Measurements from ENCODE around the gene ADPRHL1. TPM values are rescaled to one million over a fixed set of nuclear protein-coding genes. Genes with fewer than 3 reads are reported as not detected.

The ADPRHL1 gene
- total and polyA plus RNA-seq, 12 donors = 163 to 939 (median 656) TPM

DNA sequence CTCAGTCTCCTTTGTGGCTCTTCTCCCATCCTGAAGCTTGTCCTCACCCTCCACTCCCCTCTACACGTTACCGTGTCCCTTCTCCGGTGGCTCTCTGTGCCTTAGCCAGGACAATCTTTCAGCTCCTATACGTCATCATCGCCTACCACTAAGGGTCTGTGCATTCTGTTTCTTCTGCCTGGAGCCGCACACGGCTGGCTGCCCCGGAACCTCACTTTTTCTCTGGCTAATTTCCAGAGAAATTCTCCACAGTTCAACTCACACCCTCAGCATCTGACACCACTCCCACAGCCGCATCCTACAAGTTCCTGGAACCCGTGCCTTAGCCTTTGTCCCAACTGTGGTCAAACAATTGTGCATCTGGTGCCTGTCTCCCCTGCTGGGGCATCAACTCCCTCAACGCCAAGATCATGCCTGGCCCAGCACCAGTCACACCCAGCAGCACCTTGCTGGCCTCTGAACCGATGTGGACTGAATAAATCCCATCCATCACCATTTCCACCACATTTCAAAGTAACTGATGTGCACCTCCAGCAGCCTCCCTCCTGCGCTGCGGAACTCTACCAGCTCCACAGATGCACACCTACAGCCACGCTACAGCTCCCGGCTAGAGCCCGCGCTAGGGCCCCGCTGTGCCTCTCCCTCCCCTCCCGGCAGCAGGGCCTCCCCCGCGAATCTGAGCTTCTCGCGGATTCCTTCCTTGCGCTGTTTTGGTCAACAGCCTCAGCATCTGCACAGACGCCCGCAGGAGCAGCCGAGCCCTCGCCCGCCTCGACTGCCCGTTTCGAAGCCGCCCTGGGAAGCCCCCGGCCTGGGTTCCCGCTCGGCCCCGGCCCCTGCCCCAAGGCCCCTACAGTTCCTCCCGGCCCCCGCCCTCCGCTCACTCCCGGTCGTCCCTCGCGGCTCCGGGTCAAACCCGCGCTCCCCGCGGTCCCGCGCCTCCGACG, 36.5 kb upstream of the ADPRHL1 start:
- Histone ChIP-seq H3K4me3 (peak overlapping the region; percentile 60 to 98 (median 88)), H3K9me3 (no peaks in the 10 kb centered on the region), H3K27me3 (no peaks in the 10 kb centered on the region), H3K27ac (peak overlapping the region; percentile 79 to 94 (median 92)), H3K36me3 (peaks cover 0 to 8% (median 0%) of the 10 kb centered on the region in 9 donors), H3K4me1 (peaks cover 6 to 86% (median 74%) of the 10 kb centered on the region in 9 donors)
- DNase-seq = peak in 1 of 2 donors; percentile 33
- TF ChIP-seq, protein P1, sequence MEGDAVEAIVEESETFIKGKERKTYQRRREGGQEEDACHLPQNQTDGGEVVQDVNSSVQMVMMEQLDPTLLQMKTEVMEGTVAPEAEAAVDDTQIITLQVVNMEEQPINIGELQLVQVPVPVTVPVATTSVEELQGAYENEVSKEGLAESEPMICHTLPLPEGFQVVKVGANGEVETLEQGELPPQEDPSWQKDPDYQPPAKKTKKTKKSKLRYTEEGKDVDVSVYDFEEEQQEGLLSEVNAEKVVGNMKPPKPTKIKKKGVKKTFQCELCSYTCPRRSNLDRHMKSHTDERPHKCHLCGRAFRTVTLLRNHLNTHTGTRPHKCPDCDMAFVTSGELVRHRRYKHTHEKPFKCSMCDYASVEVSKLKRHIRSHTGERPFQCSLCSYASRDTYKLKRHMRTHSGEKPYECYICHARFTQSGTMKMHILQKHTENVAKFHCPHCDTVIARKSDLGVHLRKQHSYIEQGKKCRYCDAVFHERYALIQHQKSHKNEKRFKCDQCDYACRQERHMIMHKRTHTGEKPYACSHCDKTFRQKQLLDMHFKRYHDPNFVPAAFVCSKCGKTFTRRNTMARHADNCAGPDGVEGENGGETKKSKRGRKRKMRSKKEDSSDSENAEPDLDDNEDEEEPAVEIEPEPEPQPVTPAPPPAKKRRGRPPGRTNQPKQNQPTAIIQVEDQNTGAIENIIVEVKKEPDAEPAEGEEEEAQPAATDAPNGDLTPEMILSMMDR (IDR thresholded peaks at IDR 0.05) = no peak
- intact Hi-C loops (cut with DNase I) = loop anchor here in 3 of 10 donors (1.0 to 5.0 kb wide), 5 partner anchors 18 to 57 kb away; partner anchors contain the start of gene ADPRHL1 (in 2 of the 3)
- peak in 4 of 8 donors; percentile 2 to 4 (median 3) for ATAC-seq
- 1 to 3% methylated on average over 51 to 54 of the region's 54 CpGs for WGBS, 2 donors

DNA sequence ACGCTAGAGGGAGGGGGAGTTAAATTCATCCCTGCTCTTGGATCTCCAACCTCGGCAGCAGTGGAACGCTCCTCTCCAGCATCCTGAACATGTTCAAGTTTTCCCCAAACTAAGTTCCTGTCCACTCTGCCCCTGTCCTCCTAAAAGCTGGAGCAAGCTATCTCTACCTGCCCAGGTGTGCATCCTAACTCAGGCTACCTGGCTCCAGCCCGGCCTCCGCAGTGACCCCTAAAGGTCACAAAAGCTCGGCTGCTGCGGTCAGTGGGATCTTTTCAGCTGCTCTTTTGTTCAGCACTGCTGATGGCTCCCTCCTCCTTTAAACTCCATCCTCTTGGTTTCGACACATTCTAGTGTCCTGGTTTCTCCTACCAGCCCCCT, 35.9 kb upstream of the ADPRHL1 start:
- TF ChIP-seq, protein P1 (IDR thresholded peaks at IDR 0.05) = no peak
- peaks cover 6 to 83% (median 68%) of the 10 kb centered on the region in 9 donors for H3K4me1 ChIP-seq
- ATAC-seq (no peak), DNase-seq (no peak)
- 23 to 38% methylated on average over 8 of the region's 8 CpGs for WGBS, 2 donors
- peak overlapping the region; percentile 60 to 98 (median 88) for H3K4me3 ChIP-seq
- no peaks in the 10 kb centered on the region for H3K27me3 ChIP-seq
- intact Hi-C loops (cut with DNase I) = no loop called here
- H3K27ac ChIP-seq = peak overlapping the region in 9 of 10 donors; percentile 5 to 94 (median 92)
- H3K36me3 ChIP-seq = peaks cover 0 to 5% (median 0%) of the 10 kb centered on the region in 9 donors
- H3K9me3 ChIP-seq = no peaks in the 10 kb centered on the region

DNA sequence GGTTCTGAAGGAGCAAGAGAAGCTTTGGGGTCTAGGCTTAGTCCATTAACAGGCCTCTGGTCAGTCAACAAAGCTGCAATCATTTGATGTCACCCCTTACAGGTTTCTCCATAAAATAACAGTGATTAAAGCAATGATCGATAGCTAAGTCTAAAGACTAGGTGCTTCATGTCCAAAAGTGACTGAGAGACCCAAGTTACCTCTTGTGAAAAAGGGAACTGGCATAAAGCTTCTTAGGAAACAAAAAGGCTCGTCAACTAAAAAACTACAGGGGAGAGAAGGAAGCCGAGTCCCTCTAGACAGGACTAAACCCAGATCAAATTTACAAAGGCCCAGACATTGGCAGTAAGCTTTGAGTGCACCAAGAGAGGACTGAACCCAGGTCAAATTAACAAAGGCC, 35.0 kb upstream of the ADPRHL1 start:
- peaks cover 6 to 74% (median 59%) of the 10 kb centered on the region in 9 donors for H3K4me1 ChIP-seq
- H3K4me3 ChIP-seq = peak overlapping the region in 4 of 10 donors; percentile 85 to 98 (median 88)
- H3K36me3 ChIP-seq = peaks cover 0 to 12% (median 0%) of the 10 kb centered on the region in 9 donors
- intact Hi-C loops (cut with DNase I) = no loop called here
- H3K9me3 ChIP-seq = no peaks in the 10 kb centered on the region
- H3K27ac ChIP-seq = peak overlapping the region in 7 of 10 donors; percentile 62 to 94 (median 93)
- DNase-seq = no peak
- 71 to 74% methylated on average over 3 of the region's 3 CpGs for WGBS, 2 donors
- TF ChIP-seq, protein P1 (IDR thresholded peaks at IDR 0.05) = no peak
- no peak for ATAC-seq
- no peaks in the 10 kb centered on the region for H3K27me3 ChIP-seq

DNA sequence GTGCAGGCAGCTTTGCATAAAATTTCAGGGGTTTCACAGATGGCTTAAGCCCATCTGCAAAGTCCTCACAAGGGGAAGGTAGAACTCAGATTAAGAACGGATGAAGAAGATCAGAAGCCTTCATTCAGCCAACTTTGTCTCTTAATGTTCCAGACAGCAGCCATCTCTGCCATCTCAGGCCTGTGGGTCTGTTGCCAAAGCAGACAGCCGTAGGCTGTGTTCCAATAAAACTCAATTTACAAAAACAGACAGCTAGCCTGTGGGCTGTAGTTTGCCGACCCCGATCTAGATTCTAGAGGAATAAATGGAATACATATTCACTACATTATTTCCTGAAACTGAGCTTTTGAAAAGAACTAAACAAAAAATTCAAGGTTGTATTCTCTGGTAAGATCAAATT, 33.4 kb upstream of the ADPRHL1 start:
- DNase-seq (no peak), ATAC-seq (no peak)
- TF ChIP-seq, protein P1 (IDR thresholded peaks at IDR 0.05) = no peak
- WGBS, 2 donors = 50 to 57% methylated on average over 4 of the region's 4 CpGs
- intact Hi-C loops (cut with DNase I) = no loop called here
- Histone ChIP-seq H3K9me3 (no peaks in the 10 kb centered on the region), H3K27ac (peak overlapping the region in 8 of 10 donors; percentile 46 to 94 (median 72)), H3K36me3 (peaks cover 0 to 22% (median 0%) of the 10 kb centered on the region in 9 donors), H3K27me3 (no peaks in the 10 kb centered on the region), H3K4me3 (no peak overlapping the region), H3K4me1 (peaks cover 6 to 67% (median 43%) of the 10 kb centered on the region in 9 donors)
